GM18519 (cell line): Measurements from ENCODE around the gene MMAB.

Experiments
- ATAC-seq: cut with Tn5 transposase; IDR thresholded peaks from one replicate; pipeline ENCODE4 v1.9.1; 2021; ENCODE audit warnings: mild to moderate bottlenecking, moderate library complexity; ENCODE audit not compliant: unreplicated experiment, low FRiP score

Gene MMAB

GRCh38 chr12:109560867-109561710, 12.2 kb downstream of the MMAB start:
- no peak for ATAC-seq

- ATAC-seq, result no peak
Observed at GRCh38 chr12:109559601-109560000, 13.7 kb downstream of the MMAB start.

DNA sequence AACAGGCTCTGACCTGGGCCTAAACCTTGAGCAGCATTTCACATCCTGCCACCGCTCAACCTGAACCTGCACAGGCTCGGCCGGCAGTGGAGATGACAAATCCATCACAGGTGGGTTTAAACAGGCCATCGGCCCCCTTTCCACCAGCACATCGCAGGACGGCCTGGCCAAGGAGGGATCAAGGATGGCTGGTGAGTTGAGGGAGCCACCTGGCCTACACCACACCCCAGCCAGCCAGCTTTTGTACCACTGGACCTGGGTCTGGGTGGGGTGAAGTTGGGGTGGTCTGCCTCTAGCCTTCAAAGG, 14.2 kb downstream of the MMAB start:
- ATAC-seq, result no peak

DNA sequence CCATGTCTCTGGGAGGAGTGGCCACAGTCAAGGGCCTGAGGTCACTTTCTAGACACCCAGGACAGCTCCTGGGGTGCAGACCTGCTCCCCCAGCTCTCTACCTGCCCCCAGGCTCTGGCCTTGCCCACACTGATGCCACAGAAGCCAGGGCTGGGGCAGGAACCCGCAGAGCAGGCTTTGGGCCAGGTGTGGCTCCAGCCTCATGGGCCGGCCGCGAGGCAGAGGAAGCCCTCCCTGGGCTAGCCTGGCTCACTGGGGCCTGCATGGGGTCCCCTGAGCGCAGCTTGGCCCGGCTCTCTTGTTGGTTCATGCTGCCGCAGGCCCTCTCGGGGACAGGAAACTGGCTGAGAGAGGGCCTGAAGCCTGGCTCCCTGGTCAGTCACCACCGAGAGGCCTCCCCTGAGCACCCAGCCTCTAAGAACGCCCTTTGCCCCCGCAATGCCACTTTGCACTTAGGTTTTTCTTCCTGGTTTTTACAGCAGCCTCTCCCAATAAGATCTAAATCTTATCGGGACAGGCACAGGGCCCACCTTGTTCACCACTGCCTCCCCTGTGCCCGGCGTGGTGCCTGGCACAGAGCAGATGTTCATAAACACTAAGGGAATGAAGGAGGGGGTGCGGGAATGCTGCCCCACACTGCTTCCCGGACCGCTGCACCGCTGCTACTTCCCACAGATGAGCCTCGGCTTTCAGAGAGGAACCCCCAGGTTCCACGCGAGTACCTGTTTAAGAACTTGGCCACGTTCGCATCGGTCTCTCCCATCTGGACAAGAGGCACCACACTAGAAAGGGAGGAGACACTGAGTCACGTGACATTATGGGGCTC, 14.7 kb downstream of the MMAB start:
- ATAC-seq, result no peak

- ATAC-seq, result no peak
Observed at GRCh38 chr12:109557805-109558204, 15.5 kb downstream of the MMAB start.

GRCh38 chr12:109557200-109557599, 16.1 kb downstream of the MMAB start:
- ATAC-seq, result no peak

GRCh38 chr12:109555431-109556315, 17.6 kb downstream of the MMAB start:
- ATAC-seq, result no peak

DNA sequence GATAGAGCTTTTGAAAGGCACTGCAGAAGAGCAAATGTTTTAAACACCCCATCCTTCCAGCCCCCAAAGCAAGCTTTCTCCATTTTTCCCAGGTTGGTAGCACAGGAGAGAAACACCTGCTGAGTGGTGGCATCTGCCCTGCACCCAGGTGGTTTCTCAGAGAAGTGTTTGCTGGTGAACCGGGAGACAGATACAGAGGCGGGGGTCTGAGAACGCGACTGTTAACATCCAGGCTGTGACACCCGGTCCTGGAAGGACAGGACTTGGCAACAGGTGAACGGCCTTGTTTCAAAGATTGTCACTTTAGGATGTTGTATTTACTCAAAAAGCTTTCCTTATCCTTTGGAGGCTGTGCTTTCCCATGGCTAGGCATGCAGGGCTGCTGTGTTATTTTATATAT, 18.5 kb downstream of the MMAB start:
- ATAC-seq, result no peak

- ATAC-seq, result no peak
Observed at GRCh38 chr12:109553906-109554500, 19.3 kb downstream of the MMAB start.

- ATAC-seq, result no peak
Observed at GRCh38 chr12:109553483-109553882, 19.8 kb downstream of the MMAB start.

DNA sequence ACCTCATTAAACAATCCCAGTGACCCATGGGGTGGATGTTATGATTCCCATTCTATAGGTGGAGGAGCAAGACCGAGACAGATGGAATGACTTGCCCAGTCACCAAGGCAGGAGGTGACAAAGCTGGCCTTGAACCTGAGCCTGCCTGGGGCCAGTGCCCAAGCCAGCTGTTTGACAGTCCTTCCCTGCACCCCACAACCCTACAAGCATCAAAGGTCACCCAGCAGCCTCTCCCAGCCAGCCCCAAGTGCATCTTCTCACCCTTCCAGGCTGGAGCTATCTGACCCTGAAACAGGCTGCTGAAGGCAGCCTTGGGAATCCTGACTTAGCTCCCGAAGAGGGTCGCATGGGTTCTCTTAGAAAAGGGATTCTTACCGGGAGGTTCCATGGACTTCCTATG, 20.3 kb downstream of the MMAB start:
- ATAC-seq, result no peak

- no peak for ATAC-seq
Observed at GRCh38 chr12:109551108-109551507, 22.2 kb downstream of the MMAB start.

GRCh38 chr12:109550281-109550680, 23.0 kb downstream of the MMAB start:
- ATAC-seq, result no peak

DNA sequence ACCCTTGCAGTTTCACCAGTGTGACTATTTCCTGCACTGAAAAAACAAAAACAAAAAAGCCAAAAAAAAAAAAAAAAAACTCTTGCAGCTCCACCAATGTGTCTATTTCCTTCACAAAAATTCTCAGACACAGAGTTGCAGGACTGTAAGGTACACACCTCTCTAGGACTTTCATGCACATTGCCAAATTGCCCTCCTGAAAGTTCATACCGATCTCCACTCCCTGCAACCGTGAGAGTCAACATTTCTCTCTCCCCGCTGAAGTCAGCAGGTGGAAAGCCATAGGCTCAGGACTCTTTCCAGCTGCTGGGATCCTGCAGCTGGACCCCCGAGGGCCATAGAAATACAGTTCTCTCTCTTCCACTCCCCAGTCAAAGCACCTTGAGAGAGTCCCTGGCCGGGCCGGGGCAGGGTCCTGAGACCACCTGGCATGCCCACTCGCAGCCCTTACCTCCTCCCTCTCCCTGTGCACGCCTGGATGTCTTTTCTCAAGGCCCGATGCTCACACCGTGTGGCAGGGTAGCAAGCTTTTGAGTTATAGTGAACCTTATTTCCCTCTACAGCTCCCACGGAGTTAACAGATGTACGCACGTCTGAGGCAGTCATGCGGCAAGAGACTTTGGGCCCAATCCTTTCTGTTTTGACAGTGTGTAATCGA, 23.6 kb downstream of the MMAB start:
- ATAC-seq, result no peak

DNA sequence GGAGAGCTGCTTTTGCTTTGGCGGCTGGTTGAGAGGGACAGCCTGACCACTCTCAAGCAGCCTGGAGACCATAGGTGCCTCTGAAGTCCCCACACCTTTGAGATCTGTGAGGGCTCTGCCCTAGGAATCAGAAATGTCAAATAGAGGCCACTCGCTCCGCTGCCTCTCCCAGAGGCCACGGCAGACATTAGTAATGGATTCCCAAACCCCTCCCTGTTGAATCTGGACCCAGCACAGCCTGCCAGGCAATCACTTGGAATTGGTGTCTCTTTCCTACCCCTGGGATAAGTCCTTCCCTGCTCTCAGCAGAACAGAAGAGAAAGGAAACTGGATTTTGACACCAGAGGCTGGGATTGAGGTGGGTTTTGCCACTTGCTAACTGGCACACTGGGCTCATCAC, 25.0 kb downstream of the MMAB start:
- no peak for ATAC-seq

GRCh38 chr12:109547286-109547685, 26.0 kb downstream of the MMAB start:
- ATAC-seq, result no peak

DNA sequence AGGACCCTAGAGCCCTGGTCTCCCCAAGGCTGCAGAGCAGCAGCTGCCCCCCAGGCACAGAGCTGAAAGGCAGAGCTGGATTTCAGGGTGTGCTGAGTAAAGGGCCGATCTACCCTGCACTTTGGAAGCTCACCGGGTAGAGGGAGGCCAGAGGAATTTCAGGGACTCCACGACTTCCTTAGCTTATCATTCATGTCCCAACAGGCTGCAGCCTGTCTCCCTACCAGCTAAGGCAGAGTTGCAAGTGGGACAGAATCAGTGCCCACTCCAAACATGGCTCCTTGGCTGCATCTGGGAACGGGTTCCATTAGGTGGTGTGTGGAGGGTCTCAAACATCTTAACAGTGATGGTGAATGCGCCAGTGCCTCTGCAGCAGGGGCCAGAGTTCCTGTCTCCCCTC, 27.5 kb downstream of the MMAB start:
- no peak for ATAC-seq

GRCh38 chr12:109544955-109545531, 28.3 kb downstream of the MMAB start:
- no peak for ATAC-seq

- ATAC-seq, result no peak
Observed at GRCh38 chr12:109542876-109543275, 30.4 kb downstream of the MMAB start.

DNA sequence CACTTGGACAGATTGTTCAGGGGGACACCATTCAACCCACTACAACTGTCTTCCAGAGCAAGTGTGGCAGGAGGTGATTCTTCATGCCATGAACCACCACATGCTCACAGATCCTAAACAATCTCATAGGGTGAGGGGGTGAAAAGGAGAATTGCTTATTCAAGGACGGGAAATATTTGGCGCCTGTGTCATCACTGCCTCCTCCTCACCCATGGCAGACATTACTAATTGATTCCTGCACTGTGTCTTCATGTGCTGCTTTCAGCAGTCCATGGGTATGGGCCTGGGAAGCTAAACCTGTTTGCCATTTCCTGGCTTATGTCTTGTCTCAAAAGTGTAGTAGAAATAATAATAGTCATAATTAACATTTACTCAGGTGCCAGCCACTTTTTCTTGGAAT, 31.3 kb downstream of the MMAB start:
- no peak for ATAC-seq
